ENCODE data around the gene TIMM23B.
"Not testable (repeated sequence)": the region's sequence is repeated elsewhere in the genome, so short reads cannot be mapped to it uniquely, and the experiment has no call there.

TIMM23B gene

DNA sequence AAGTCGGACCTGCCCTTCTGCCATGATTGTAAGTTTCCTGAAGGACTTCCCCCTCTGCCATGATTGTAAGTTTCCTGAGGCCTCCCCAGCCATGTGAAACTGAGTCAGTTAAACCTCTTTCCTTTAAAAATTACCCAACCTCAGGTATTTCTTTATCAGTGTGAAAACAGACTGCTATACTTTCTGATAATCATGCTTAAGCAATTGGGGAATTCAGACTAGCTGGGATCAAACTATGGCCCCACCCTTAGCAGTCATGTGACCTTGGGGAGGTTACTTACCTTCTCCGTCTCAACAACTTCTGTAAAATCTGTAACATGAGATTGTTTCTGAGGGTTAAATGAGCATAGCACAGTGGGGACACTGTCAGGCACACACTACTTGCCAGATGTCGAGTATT lies 45.4 kb downstream of the TIMM23B start:
- DNase-seq = not testable (repeated sequence)

DNA sequence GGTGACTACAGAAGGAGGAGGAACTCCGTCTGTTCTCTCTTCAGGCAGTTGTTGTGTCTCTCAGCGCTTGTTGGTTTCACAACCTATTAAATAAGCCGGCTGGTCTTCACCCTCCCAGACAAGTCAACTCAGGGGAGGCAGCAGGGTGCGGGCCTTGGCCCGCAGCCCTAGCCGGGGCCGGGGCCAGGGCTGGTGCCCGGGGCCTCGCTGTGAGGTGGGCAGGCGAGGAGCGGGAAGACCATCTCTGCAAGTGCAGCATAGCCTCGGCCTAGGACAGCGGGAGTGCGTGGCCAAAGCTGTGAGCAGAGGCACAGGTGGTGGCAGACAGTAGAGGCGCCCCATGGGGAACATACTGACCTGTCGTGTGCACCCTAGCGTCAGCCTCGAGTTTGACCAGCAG lies 46.5 kb downstream of the TIMM23B start, which contains the start of gene AGAP6:
Gene AGAP6 (plus strand): TSS at position 31 of the 400 bp plus-strand sequence. CDS start 310 bp downstream, at position 341.
- not testable (repeated sequence) for DNase-seq

DNA sequence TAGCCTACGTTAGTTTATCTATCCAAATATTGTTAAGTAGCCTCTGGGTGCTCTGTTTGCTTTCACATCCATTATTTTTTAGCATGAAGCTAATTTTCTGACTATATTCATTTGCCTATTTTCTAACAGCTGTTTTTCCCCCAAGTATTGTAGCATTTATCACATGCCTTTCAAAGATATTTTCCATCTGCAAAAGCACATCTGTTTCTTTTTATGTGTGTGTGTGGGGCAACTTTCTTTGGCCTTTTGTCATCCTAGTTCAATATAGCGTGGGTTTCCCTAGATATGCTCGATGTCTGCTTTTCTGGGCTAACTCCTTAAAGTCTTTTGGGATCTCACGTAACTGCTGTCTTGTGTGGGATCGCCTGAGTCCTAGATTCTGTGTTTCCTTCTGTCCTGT lies 53.5 kb downstream of the TIMM23B start:
- not testable (repeated sequence) for DNase-seq

DNA sequence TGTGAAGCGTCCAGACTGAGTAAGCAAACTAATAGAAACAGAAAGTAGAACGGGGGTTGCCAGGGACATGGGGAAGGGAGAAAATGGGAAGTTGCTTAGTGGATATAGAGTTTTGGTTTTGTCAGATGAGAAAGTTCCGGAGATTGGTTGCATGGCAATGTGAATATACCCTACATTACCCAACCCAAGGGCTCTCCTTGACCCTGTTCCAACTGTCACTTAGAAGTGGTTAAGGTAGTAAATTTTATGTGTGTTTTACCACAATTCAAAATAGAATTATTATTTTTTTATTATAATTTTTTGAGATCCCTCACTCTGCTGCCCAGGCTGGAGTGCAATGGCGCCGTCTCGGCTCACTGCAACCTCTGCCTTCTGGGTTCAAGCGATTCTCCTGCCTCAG lies 72.2 kb downstream of the TIMM23B start:
- not testable (repeated sequence) for DNase-seq

DNA sequence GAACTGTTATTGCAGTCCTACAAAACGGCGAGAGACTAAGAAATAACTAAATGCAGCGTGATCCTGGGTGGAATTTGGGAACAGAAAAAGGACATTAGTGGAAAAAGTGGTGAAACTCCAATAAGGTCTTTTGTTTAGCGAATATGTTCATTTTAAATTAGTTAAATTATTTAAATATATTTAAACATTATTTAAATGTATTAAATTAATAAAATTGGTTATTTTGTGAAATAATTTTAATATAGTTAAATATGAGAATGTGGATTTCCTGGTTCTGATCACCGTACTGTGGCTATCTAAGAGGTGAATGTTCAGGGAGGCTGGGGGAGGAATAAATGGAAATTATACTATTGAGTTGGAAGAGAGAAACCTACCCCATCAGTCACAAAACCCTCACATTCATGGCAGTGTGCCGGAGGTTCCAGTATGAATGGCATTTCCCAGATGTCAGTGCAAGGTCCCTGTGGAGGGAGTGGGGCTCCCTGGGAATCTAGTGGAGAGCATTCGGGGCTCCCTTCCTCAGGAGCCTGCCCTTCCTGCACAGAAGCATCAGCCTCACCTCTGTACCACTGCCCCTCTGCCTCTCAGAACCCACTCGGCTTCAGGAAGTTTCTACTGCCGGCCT lies 73.9 kb downstream of the TIMM23B start:
- DNase-seq = not testable (repeated sequence)

GRCh38 chr10:50016926-50017325 lies 75.1 kb downstream of the TIMM23B start:
- not testable (repeated sequence) for DNase-seq

GRCh38 chr10:50017646-50018045 lies 75.8 kb downstream of the TIMM23B start:
- not testable (repeated sequence) for DNase-seq

DNA sequence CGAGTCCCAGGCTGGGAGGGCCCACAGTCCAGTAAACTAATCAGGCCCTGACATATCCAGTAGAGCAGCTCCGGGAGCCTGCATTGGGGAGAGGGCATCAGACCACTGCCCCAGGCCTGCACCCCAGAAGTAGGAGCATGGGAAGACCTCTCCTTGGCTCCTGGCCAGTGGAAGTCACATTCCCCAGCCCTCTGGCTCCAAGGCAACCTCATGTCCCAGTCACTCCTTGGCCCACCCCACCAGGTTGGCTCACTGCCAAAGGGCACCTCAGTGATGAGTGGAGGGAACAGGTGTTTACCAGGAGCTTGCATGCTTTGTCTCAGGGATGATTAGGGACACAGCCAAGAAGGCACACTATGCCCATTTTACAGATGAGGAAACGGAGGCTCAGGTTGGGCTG lies 77.4 kb downstream of the TIMM23B start:
- not testable (repeated sequence) for DNase-seq

DNA sequence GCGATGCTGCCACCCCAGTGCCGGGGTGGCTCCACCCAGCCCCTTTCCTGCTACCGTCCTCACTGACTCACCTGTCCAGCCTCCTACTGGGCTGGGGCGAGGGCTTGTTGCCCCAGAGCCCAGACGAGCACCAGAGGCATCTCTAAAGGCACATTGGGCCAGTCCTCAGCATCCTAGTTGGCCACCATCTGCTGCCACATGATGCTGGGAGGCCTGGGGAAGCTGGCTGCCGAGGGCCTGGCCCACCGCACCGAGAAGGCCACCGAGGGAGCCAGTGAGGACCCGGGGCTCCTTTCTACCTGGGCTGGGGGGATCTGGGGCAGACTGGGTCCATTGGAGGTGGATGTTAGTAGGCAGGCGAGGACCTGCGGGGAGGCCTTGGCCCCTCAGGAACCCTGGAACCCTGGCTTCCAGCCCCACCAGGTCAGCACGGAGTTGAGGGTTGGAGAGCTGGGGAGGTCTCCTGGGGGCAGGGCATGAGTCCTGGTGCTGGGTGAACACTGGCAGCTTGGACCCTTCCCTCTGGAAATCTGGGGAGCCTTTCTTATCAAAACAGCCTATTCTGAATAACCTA lies 78.7 kb downstream of the TIMM23B start:
- DNase-seq = not testable (repeated sequence)

DNA sequence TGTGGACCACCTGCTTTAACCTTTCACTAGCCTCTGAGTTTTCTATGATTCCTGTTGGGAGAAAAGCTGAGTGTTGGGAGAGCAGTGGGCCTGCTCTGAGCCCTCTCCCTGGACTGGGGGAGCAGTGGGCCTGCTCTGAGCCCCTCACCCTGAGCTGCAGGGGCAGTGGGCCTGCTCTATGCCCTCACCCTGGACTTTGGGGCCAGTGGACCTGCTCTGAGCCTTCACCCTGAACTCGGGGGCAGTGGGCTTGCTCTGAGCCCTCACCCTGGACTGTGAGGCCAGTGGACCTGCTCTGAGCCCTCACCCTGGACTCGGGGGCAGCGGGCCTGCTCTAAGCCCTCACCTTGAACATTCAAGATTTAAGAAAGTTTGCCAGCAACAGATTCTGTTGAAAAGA lies 79.8 kb downstream of the TIMM23B start:
- no peak for DNase-seq
